GM13977 (cell line): ENCODE measurements around the gene DISP2.
A peak's percentile ranks its signal among the peaks of the same experiment; 100 is the strongest.

Source experiments
- DNase-seq: peaks from one replicate; pipeline ENCODE4 v3.0.0; 2012; ENCODE audit warnings: low spot score
- CTCF ChIP-seq: IDR thresholded peaks from 2 replicates; pipeline ENCODE4 v1.5.1; 2012; ENCODE audit warnings: mild to moderate bottlenecking, control low read depth; ENCODE audit not compliant: insufficient read depth; ENCODE audit errors: extremely low read depth, missing control alignments
- in situ Hi-C: fragments of 300-500 bp; cut with MboI; formaldehyde crosslinking; loops from one replicate; pipeline ENCODE4 v1.12.0; 2022; ENCODE audit warnings: low sequenced_read_pairs, low pct_unique_long_range_greater_than_20kb, mixed read lengths, inconsistent platforms; ENCODE audit not compliant: unreplicated experiment

The DISP2 gene

GRCh38 chr15:40418126-40418525 is 60.1 kb downstream of the DISP2 start:
- in situ Hi-C loops, result loop anchor here (25.0 kb wide), 1 partner anchor 381 kb away; the partner anchor contains the start of gene SRP14
- TF ChIP-seq CTCF, result no peak
- no peak for DNase-seq

- TF ChIP-seq CTCF, result no peak
- in situ Hi-C loops, result loop anchor here (5.0 to 25.0 kb wide), 2 partner anchors 83 to 383 kb away; partner anchors contain the start of gene SRP14
- no peak for DNase-seq
Measured at GRCh38 chr15:40420071-40420713, 62.2 kb downstream of the DISP2 start.

DNA sequence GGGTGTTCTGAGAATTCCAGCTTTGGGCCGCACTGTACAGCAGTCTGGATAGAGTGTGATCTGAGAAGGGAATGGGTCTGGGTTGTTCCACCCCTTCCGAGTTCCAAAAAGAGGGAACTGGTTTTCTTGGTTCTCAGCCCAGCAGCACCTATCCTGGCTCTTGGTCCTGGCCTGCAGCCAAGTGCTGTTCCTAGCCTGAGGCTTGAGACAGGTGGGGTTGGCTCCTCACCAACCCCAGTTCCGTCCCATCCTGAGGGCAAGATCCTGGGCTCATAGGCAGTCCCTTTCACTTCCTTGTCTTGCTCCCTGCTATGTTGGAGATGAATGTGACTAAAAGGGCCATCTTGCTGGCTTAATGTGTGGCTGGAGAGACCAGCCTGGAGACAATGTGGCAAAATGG is 62.8 kb downstream of the DISP2 start:
- in situ Hi-C loops, result loop anchor here (5.0 to 25.0 kb wide), 2 partner anchors 83 to 383 kb away; partner anchors contain the start of gene SRP14
- TF ChIP-seq CTCF, result no peak
- no peak for DNase-seq

- DNase-seq, result peak; percentile 87
- peak; percentile 99 for TF ChIP-seq CTCF
- in situ Hi-C loops, result loop anchor here (5.0 to 25.0 kb wide), 2 partner anchors 84 to 384 kb away; partner anchors contain the start of gene SRP14
Measured at GRCh38 chr15:40421246-40422157, 63.5 kb downstream of the DISP2 start.

DNA sequence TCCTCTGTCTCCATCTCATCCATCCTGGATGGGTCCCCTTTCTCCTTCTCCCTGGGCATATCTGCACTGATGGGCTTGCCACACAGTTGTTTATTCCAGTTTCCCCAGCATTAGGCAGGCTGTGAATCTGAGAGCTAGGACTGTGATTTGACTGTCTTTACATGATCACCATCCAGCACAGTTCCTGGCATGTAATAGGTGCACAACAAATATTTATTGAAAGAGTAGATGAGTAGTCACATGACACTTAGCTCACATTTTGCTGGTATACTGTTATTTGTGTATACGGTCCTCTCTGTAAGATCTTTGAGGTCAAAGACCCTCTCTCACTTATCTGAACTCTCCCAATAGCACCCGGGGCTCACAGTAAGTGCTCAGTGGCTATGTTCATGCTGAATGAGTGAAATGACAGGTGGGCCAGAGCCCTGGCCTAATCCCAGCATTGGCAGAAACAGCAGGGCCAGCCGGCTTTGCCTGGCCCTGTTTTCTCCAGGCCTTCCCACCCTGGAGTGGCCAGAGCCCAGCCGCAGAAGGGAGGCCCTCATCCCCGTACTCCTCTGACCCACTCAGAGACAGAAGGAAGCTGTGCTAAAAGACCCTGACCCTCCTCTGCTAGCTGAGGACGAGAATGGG is 66.6 kb downstream of the DISP2 start:
- in situ Hi-C loops, result loop anchor here (5.0 to 25.0 kb wide), 2 partner anchors 87 to 387 kb away; partner anchors contain the start of gene SRP14
- TF ChIP-seq CTCF, result no peak

DNA sequence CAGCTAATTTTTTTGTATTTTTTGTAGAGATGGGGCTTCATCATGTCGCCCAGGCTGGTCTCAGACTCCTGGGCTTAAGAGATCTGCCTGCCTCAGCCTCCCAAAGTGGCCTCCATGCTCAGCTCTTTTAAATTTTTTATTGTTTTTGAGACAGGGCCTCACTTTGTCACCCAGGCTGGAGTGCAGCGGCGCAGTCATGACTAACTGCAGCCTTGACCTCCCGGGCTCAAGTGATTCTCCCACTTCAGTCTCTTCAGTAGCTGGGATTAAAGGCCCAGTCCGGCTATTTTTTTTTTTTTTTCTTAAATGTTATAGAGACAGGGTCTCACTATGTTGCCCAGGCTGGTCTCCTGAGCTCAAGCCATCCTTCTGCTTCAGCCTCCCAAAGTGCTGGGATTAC is 67.7 kb downstream of the DISP2 start:
- no peak for TF ChIP-seq CTCF
- in situ Hi-C loops, result no loop called here
- no peak for DNase-seq

More for the DNA sequence above, 66.6 kb downstream of the DISP2 start:
- no peak for DNase-seq
